CD14-positive monocyte (primary cell): ENCODE results near the gene DCLK2. TPM values are rescaled to one million over a fixed set of nuclear protein-coding genes. Genes with fewer than 3 reads are reported as not detected.

Experiments
- DNase-seq, 3 donors: peaks; one replicate each; pipeline ENCODE4 v3.0.0-alpha.2; 2011 to 2022
- H2AFZ ChIP-seq: 2 replicates; pipeline ENCODE4 v1.6.0; 2012; ENCODE audit warnings: mild to moderate bottlenecking, low read depth, low read length, inconsistent platforms; ENCODE audit not compliant: insufficient read depth, poor library complexity, severe bottlenecking
- H3K27ac ChIP-seq, 2 donors: 1 replicate in 1 of 2; 2 replicates in 1 of 2; pipeline ENCODE4 v1.5.1; 2012 to 2013; ENCODE audit warnings: low read length in 2 of 2, control low read depth in 1 of 2, inconsistent platforms in 1 of 2, low read depth in 1 of 2, mild to moderate bottlenecking in 1 of 2
- H3K27me3 ChIP-seq, 2 donors: one replicate each; pipeline versions ENCODE4 v1.6.0 to v1.6.1; 2011 to 2013; ENCODE audit warnings: low read length in 2 of 2; ENCODE audit not compliant: control insufficient read depth in 2 of 2, insufficient read depth in 2 of 2
- H3K36me3 ChIP-seq, 2 donors: replicated peaks in 1 of 2; 1 replicate in 1 of 2; 2 replicates in 1 of 2; pipeline versions ENCODE4 v1.5.1 to v1.6.1; 2012 to 2013; ENCODE audit warnings: low read length in 2 of 2, control low read depth in 1 of 2, inconsistent platforms in 1 of 2, mild to moderate bottlenecking in 1 of 2; ENCODE audit not compliant: insufficient read depth in 2 of 2, control insufficient read depth in 1 of 2
- H3K4me1 ChIP-seq, 2 donors: 1 replicate in 1 of 2; 2 replicates in 1 of 2; pipeline versions ENCODE4 v1.5.1 to v1.6.1; 2012 to 2013; ENCODE audit warnings: low read length in 2 of 2, control low read depth in 1 of 2, inconsistent platforms in 1 of 2, mild to moderate bottlenecking in 1 of 2, moderate library complexity in 1 of 2; ENCODE audit not compliant: insufficient read depth in 2 of 2, control insufficient read depth in 1 of 2
- H3K4me2 ChIP-seq: replicated peaks from 2 replicates; pipeline ENCODE3; 2012; ENCODE audit warnings: low read length, moderate library complexity, mild to moderate bottlenecking; ENCODE audit not compliant: poor library complexity, severe bottlenecking; ENCODE audit errors: extremely low read depth
- H3K4me3 ChIP-seq, 3 experiments: fragments of 200-600 bp in 1 of 3; sonication (generic) in 1 of 3; replicated peaks in 1 of 3; 1 replicate in 2 of 3; 2 replicates in 1 of 3; pipeline ENCODE4 v1.5.1; 2011 to 2013; ENCODE audit warnings: low read length in 3 of 3, mild to moderate bottlenecking in 3 of 3, control low read depth in 2 of 3, low read depth in 2 of 3, inconsistent platforms in 1 of 3, moderate library complexity in 1 of 3
- H3K79me2 ChIP-seq: 2 replicates; pipeline ENCODE4 v1.6.0; 2012; ENCODE audit warnings: mild to moderate bottlenecking, control low read depth, inconsistent platforms, low read length, moderate library complexity; ENCODE audit not compliant: insufficient read depth
- H3K9ac ChIP-seq: 2 replicates; pipeline ENCODE4 v1.6.0; 2017; ENCODE audit warnings: low read length, mild to moderate bottlenecking; ENCODE audit not compliant: insufficient read depth, poor library complexity, severe bottlenecking
- H3K9me3 ChIP-seq, 2 donors: replicated peaks in 1 of 2; 1 replicate in 1 of 2; 2 replicates in 1 of 2; pipeline versions ENCODE4 v1.5.1 to v1.6.1; 2012 to 2013; ENCODE audit warnings: low read length in 2 of 2, control low read depth in 1 of 2; ENCODE audit not compliant: control insufficient read depth in 1 of 2, insufficient read depth in 1 of 2
- H4K20me1 ChIP-seq: 2 replicates; pipeline ENCODE4 v1.6.0; 2012; ENCODE audit warnings: mild to moderate bottlenecking, low read length, control low read depth, moderate library complexity; ENCODE audit not compliant: insufficient read depth
- H3K27ac Mint-ChIP-seq, 7 donors: one replicate each; pipeline ENCODE4 v1.8.0; 2020; ENCODE audit warnings: mild to moderate bottlenecking in 7 of 7, mixed read lengths in 7 of 7, moderate library complexity in 6 of 7, inconsistent platforms in 2 of 7
- H3K27me3 Mint-ChIP-seq, 3 donors: one replicate each; pipeline ENCODE4 v1.8.0; 2021 to 2022; ENCODE audit warnings: low read depth in 3 of 3, mild to moderate bottlenecking in 3 of 3, mixed read lengths in 3 of 3, moderate library complexity in 3 of 3, inconsistent platforms in 1 of 3
- H3K36me3 Mint-ChIP-seq, 2 donors: one replicate each; pipeline ENCODE4 v1.8.0; 2020; ENCODE audit warnings: mixed read lengths in 2 of 2, inconsistent platforms in 1 of 2, mild to moderate bottlenecking in 1 of 2
- H3K4me1 Mint-ChIP-seq: one replicate; pipeline ENCODE4 v1.8.0; 2020; ENCODE audit warnings: mild to moderate bottlenecking, mixed read lengths
- H3K4me3 Mint-ChIP-seq, 2 donors: one replicate each; pipeline ENCODE4 v1.8.0; 2020; ENCODE audit warnings: mild to moderate bottlenecking in 2 of 2, mixed read lengths in 2 of 2, moderate library complexity in 1 of 2
- H3K9me3 Mint-ChIP-seq, 7 donors: one replicate each; pipeline ENCODE4 v1.8.0; 2020 to 2022; ENCODE audit warnings: mixed read lengths in 7 of 7, mild to moderate bottlenecking in 6 of 7, moderate library complexity in 6 of 7, inconsistent platforms in 2 of 7
- WGBS: methylation state at CpG from one replicate; pipeline ENCODE4 v1.1.5; 2013; ENCODE audit warnings: missing lambda C conversion rate; ENCODE audit not compliant: insufficient coverage; 5-methylcytosine and 5-hydroxymethylcytosine counted together
- intact Hi-C, 2 donors: fragments of 100-400 bp; cut with micrococcal nuclease; formaldehyde crosslinking; loops; one replicate each; pipeline versions ENCODE4 v1.15.0 to v1.15.1; 2023
- polyA plus RNA-seq, 3 donors: library from polyadenylated mRNA; depleted of rRNA in 1 of 3; unstranded in 2 of 3; stranded (reverse) in 1 of 3; fragments of 300-500 nt in 2 of 3; fragments of >200 nt in 1 of 3; fragmentation: Illumina TruSeq in 2 of 3; gene quantifications; 1 replicate in 2 of 3; 2 replicates in 1 of 3; pipeline ENCODE4 v1.2.3, GENCODE V29; 2012 to 2021
- TF ChIP-seq, protein P1 (sequence below): fragments of 200-600 bp; IDR thresholded peaks from one replicate; pipeline ENCODE4 v1.8.0; 2022; ENCODE audit warnings: antibody characterized with exemption, mild to moderate bottlenecking

The DCLK2 gene
- polyA plus RNA-seq, 3 donors = 0.13 TPM; not detected in 2

DNA sequence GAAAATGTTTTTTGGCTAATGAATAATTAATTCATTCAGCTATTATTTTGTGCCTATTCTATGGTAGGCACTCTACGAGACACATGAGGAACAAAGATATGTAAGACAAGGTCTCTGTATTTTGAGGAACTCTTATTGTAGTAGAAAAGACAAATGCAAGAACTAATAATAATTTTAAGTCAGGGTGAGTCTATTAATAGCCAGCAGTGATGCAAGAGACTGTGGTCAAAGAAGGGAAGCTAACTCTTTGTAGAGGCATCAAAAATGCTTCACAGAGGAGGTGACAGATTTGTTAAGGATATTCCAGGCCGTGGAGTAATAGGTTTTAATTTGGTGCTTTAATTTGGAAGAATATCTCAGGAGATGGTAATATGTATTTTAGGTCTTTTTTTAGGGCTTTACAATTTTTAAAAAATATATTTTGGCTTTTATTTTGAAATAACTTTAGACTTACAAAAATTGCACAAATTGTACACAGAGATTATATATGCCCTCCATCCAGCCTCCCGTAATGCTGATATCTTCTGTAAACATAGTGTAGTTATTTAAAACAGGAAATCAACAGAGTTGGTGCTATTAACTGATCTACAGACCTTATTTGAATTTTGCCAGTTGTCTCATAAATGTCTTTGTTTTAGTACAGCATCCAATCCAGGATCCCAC, 48.1 kb downstream of the DCLK2 start:
- Histone ChIP-seq H3K79me2 (no peaks in the 10 kb centered on the region), H4K20me1 (no peaks in the 10 kb centered on the region), H3K4me3 (peak overlapping the region in 1 of 3 experiments; percentile 4), H3K9me3 (peaks cover 0 to 5% of the 10 kb centered on the region in 2 donors), H3K9ac (no peak overlapping the region), H3K4me1 (peaks cover 20 to 22% of the 10 kb centered on the region in 2 donors), H3K27me3 (no peaks in the 10 kb centered on the region), H3K4me2 (peak overlapping the region; percentile 25), H3K27ac (peak overlapping the region in 1 of 2 donors; percentile 16), H3K36me3 (no peaks in the 10 kb centered on the region), H2AFZ (no peak overlapping the region)
- Mint-ChIP-seq H3K36me3 (peaks cover 0 to 3% of the 10 kb centered on the region in 2 donors), H3K27ac (peak overlapping the region in 5 of 7 donors; percentile 49 to 72 (median 61)), H3K9me3 (peaks cover 2 to 8% (median 6%) of the 10 kb centered on the region in 7 donors), H3K27me3 (no peaks in the 10 kb centered on the region), H3K4me1 (peaks cover 21% of the 10 kb centered on the region), H3K4me3 (peak overlapping the region in 1 of 2 donors; percentile 60)
- peak; percentile 60 to 65 (median 64) for DNase-seq
- TF ChIP-seq, protein P1, sequence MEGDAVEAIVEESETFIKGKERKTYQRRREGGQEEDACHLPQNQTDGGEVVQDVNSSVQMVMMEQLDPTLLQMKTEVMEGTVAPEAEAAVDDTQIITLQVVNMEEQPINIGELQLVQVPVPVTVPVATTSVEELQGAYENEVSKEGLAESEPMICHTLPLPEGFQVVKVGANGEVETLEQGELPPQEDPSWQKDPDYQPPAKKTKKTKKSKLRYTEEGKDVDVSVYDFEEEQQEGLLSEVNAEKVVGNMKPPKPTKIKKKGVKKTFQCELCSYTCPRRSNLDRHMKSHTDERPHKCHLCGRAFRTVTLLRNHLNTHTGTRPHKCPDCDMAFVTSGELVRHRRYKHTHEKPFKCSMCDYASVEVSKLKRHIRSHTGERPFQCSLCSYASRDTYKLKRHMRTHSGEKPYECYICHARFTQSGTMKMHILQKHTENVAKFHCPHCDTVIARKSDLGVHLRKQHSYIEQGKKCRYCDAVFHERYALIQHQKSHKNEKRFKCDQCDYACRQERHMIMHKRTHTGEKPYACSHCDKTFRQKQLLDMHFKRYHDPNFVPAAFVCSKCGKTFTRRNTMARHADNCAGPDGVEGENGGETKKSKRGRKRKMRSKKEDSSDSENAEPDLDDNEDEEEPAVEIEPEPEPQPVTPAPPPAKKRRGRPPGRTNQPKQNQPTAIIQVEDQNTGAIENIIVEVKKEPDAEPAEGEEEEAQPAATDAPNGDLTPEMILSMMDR = no peak
- 0% methylated on average over 1 of the region's 3 CpGs for WGBS
- intact Hi-C loops = no loop called here

DNA sequence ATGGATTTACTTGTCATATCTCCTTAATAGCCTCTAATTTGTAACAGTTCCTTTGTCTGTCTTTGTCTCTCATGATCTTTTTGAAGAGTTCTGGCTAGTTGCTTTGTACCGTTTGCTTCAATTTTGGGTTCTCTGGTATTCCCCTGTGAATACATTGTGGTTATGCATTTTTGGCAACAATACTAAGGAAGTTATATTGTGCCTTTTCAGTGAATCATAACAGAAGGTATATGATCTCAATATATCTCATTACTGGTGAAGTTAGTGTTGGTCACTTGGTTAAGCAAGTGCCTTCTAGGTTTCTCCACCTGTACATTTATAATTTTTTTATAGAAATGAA, 48.6 kb downstream of the DCLK2 start:
- Mint-ChIP-seq H3K36me3 (no peaks in the 10 kb centered on the region), H3K4me1 (peaks cover 21% of the 10 kb centered on the region), H3K4me3 (peak overlapping the region in 1 of 2 donors; percentile 60), H3K27me3 (no peaks in the 10 kb centered on the region), H3K9me3 (peaks cover under 1 to 3% (median 2%) of the 10 kb centered on the region in 7 donors), H3K27ac (peak overlapping the region in 5 of 7 donors; percentile 49 to 72 (median 61))
- H3K9ac ChIP-seq = no peak overlapping the region
- no peak overlapping the region for H2AFZ ChIP-seq
- peak overlapping the region in 1 of 2 donors; percentile 16 for H3K27ac ChIP-seq
- no peaks in the 10 kb centered on the region for H4K20me1 ChIP-seq
- peaks cover 20 to 22% of the 10 kb centered on the region in 2 donors for H3K4me1 ChIP-seq
- H3K4me2 ChIP-seq = no peak overlapping the region
- H3K27me3 ChIP-seq = no peaks in the 10 kb centered on the region
- no peaks in the 10 kb centered on the region for H3K79me2 ChIP-seq
- no peaks in the 10 kb centered on the region for H3K36me3 ChIP-seq
- H3K9me3 ChIP-seq = peaks cover 0 to under 1% of the 10 kb centered on the region in 2 donors
- intact Hi-C loops = no loop called here
- TF ChIP-seq, protein P1 = no peak
- WGBS = no CpG with 5 or more reads among the region's 1 CpG
- peak overlapping the region in 1 of 3 experiments; percentile 4 for H3K4me3 ChIP-seq
- peak; percentile 5 to 41 (median 21) for DNase-seq
